Suprapubic skin (tissue), 4 donors: ENCODE data around the gene KCNK17. TPM values are rescaled to one million over a fixed set of nuclear protein-coding genes. Genes with fewer than 3 reads are reported as not detected.

Source experiments
- DNase-seq, 2 donors: peaks; one replicate each; pipeline ENCODE4 v3.0.0-alpha.2; 2019; ENCODE audit warnings: low spot score in 2 of 2
- H3K27ac ChIP-seq: fragments of 200-600 bp; sonication (generic); one replicate; pipeline ENCODE4 v1.5.1; 2019
- H3K27me3 ChIP-seq: fragments of 200-600 bp; sonication (generic); one replicate; pipeline ENCODE4 v1.5.1; 2019
- H3K36me3 ChIP-seq: fragments of 200-600 bp; sonication (generic); one replicate; pipeline ENCODE4 v1.5.1; 2019
- H3K4me1 ChIP-seq: fragments of 200-600 bp; sonication (generic); one replicate; pipeline ENCODE4 v1.5.1; 2019
- H3K4me3 ChIP-seq: fragments of 200-600 bp; sonication (generic); one replicate; pipeline ENCODE4 v1.5.1; 2019; ENCODE audit warnings: mild to moderate bottlenecking
- H3K9me3 ChIP-seq: fragments of 200-600 bp; sonication (generic); one replicate; pipeline ENCODE4 v1.5.1; 2019
- EP300 ChIP-seq: sonication (generic); formaldehyde crosslinking; IDR thresholded peaks from one replicate; pipeline ENCODE4 v1.6.1; 2017; ENCODE audit warnings: antibody characterized with exemption
- POLR2A ChIP-seq, 2 donors: fragments of 450-650 bp; IDR thresholded peaks; one replicate each; pipeline ENCODE4 v1.6.1; 2017; ENCODE audit warnings: antibody characterized with exemption in 2 of 2, mild to moderate bottlenecking in 2 of 2, moderate library complexity in 2 of 2
- POLR2AphosphoS5 ChIP-seq, 3 donors: sonication (generic); formaldehyde crosslinking; IDR thresholded peaks; one replicate each; pipeline ENCODE4 v1.6.1; 2017; ENCODE audit warnings: antibody characterized with exemption in 3 of 3
- WGBS: methylation state at CpG from one replicate; pipeline ENCODE4 v1.1.5; 2018; 5-methylcytosine and 5-hydroxymethylcytosine counted together
- total RNA-seq, 4 donors: library from RNA; depleted of rRNA; stranded (reverse); fragments of >200 nt; gene quantifications; one replicate each; pipeline ENCODE4 v1.1.0, GENCODE V29; 2016
- TF ChIP-seq, protein P1 (sequence below), 2 donors: fragments of 200-600 bp in 1 of 2; fragments of 450-650 bp in 1 of 2; sonication (generic) in 1 of 2; IDR thresholded peaks; one replicate each; pipeline ENCODE4 v1.5.1; 2016 to 2019; ENCODE audit warnings: antibody characterized with exemption in 2 of 2, mild to moderate bottlenecking in 1 of 2, moderate library complexity in 1 of 2

Gene KCNK17
- total RNA-seq, 4 donors from 2014 or later = not detected

DNA sequence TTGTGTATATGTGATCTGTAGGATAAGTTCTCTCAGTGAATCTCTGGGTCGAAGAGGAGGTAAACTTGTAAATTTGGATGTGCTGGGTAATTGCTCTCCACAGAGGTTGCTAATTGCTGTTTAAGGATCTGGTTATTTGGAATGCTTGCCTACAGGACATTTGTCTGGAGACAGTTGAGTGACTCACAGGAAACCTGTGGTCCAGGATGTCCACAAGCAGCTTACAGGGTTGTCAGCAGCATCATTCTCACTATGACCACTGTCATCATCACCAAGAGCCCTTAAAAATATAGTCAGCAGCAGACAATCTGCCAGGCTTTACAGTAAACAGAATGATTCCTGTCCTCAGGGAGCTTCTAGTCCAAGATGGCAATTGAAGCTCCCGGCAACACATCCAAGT, 53.8 kb downstream of the KCNK17 start:
- Histone ChIP-seq H3K4me3 (no peak overlapping the region), H3K9me3 (no peaks in the 10 kb centered on the region), H3K27ac (no peak overlapping the region), H3K4me1 (peaks cover 9% of the 10 kb centered on the region), H3K27me3 (peaks cover 30% of the 10 kb centered on the region), H3K36me3 (no peaks in the 10 kb centered on the region)
- 93% methylated on average over 2 of the region's 2 CpGs for WGBS
- no peak for TF ChIP-seq EP300
- TF ChIP-seq, protein P1, sequence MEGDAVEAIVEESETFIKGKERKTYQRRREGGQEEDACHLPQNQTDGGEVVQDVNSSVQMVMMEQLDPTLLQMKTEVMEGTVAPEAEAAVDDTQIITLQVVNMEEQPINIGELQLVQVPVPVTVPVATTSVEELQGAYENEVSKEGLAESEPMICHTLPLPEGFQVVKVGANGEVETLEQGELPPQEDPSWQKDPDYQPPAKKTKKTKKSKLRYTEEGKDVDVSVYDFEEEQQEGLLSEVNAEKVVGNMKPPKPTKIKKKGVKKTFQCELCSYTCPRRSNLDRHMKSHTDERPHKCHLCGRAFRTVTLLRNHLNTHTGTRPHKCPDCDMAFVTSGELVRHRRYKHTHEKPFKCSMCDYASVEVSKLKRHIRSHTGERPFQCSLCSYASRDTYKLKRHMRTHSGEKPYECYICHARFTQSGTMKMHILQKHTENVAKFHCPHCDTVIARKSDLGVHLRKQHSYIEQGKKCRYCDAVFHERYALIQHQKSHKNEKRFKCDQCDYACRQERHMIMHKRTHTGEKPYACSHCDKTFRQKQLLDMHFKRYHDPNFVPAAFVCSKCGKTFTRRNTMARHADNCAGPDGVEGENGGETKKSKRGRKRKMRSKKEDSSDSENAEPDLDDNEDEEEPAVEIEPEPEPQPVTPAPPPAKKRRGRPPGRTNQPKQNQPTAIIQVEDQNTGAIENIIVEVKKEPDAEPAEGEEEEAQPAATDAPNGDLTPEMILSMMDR (IDR thresholded peaks at IDR 0.05) = no peak
- no peak for TF ChIP-seq POLR2A (IDR thresholded peaks at IDR 0.05)
- TF ChIP-seq POLR2AphosphoS5 (IDR thresholded peaks at IDR 0.05) = no peak
- no peak for DNase-seq

DNA sequence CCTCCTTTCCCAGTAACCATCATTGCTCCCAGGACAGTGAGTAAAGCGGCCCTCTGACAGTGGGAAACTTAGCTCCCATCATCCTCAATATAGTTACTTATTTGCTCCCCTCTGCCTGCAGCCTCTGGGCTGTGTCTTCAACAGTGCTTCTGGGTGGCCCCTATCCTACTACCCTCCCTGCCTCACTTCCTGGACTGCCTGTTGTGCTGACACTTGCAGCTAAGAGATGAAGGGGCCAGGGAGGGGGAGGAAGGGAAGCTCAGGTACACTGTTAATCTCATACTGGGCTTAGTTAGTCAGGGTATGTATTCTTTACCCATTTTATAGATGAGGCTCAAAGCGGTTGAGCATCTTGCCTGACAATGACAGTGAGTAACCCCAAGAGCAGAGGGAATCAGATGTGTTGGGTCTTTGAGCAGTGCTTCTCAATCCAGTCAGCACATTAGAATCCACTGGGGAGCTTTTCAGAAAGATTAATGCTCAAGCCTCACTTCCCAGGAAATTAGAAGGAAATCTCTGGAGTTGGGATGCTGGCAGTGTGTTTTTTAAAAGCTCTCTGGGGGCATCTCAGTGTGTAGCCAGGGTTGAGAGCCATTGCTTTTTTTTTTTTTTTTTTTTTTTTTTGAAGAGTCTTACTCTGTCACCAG, 57.8 kb downstream of the KCNK17 start:
- Histone ChIP-seq H3K36me3 (no peaks in the 10 kb centered on the region), H3K27ac (no peak overlapping the region), H3K4me1 (no peaks in the 10 kb centered on the region), H3K9me3 (no peaks in the 10 kb centered on the region), H3K4me3 (no peak overlapping the region), H3K27me3 (peaks cover 29% of the 10 kb centered on the region)
- TF ChIP-seq, protein P1 (IDR thresholded peaks at IDR 0.05) = no peak
- TF ChIP-seq EP300 (no peak), POLR2A (IDR thresholded peaks at IDR 0.05) (no peak), POLR2AphosphoS5 (IDR thresholded peaks at IDR 0.05) (no peak)
- no peak for DNase-seq
- 82% methylated on average over 2 of the region's 2 CpGs for WGBS

DNA sequence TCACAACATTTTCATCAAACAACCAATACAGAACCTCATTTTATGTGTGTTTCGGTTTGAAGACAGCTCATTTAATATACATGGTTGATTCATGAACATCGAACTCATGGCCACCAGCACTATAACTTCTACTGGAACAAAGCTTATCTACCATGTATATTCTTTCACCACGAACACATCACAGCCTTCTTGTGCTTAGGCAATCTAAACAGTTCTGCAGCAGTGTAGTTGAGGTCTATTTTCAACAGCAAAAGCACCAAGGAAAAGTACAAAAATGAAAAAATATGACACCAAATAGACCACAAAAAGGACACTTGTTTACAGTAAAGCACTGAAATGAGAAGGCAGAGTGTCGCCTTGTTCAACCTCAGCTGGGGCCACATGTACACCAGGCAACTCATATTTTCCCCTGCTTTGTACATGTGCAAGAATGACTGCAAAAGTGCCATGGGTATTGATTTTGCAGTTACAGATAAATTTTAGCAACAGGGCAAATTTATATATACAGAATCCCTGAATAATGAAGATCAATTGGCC, 59.2 kb downstream of the KCNK17 start:
- WGBS = 91% methylated on average over 4 of the region's 4 CpGs
- no peaks in the 10 kb centered on the region for H3K4me1 ChIP-seq
- no peaks in the 10 kb centered on the region for H3K36me3 ChIP-seq
- peaks cover 18% of the 10 kb centered on the region for H3K27me3 ChIP-seq
- no peak overlapping the region for H3K4me3 ChIP-seq
- TF ChIP-seq EP300 (no peak), POLR2A (IDR thresholded peaks at IDR 0.05) (no peak), POLR2AphosphoS5 (IDR thresholded peaks at IDR 0.05) (no peak)
- TF ChIP-seq, protein P1 (IDR thresholded peaks at IDR 0.05) = no peak
- DNase-seq = no peak
- H3K27ac ChIP-seq = no peak overlapping the region
- H3K9me3 ChIP-seq = no peaks in the 10 kb centered on the region

DNA sequence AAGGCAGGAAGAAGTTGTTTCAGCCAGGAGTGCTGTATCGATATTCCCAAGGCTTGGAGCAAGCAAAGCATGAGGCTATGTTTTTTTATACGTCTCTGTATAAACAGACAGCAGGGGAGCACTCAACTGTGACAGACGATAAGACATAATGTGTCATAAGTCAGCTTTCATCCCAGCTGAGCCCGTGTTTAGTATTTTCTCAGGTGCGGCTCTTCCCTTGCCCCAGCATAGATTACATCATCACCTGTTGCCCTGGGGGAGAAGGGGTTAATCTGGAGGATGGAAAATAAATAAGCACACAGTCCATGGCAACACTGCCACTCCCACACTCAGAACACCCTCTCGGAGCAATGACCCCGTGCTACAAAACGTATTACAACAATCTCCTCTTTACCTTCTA, 62.8 kb downstream of the KCNK17 start:
- 23% methylated on average over 8 of the region's 8 CpGs for WGBS
- H3K4me3 ChIP-seq = no peak overlapping the region
- DNase-seq = no peak
- no peak overlapping the region for H3K27ac ChIP-seq
- no peak for TF ChIP-seq EP300
- TF ChIP-seq, protein P1 (IDR thresholded peaks at IDR 0.05) = no peak
- no peak for TF ChIP-seq POLR2AphosphoS5 (IDR thresholded peaks at IDR 0.05)
- TF ChIP-seq POLR2A (IDR thresholded peaks at IDR 0.05) = no peak
- H3K36me3 ChIP-seq = no peaks in the 10 kb centered on the region
- H3K27me3 ChIP-seq = peaks cover 8% of the 10 kb centered on the region
- no peaks in the 10 kb centered on the region for H3K9me3 ChIP-seq
- no peaks in the 10 kb centered on the region for H3K4me1 ChIP-seq

DNA sequence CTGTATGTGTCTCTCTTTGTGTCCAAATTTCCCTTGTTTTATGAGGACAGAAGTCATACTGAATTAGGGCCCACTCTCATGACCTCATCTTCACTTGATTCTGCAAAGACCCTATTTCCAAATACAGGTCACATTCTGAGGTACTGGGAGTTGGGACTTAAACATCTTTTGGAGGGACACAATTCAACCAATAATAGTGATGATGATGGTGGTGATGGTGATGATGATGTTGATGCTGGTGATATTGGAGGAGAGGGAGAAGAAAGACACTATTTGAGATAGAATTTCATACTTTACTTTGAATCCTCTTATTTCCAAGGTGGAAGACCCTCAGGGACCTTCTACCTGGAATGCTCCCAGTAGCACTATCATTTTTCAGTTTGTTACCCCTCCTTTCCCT, 63.7 kb downstream of the KCNK17 start:
- Histone ChIP-seq H3K27me3 (peaks cover 8% of the 10 kb centered on the region), H3K4me3 (no peak overlapping the region), H3K27ac (no peak overlapping the region), H3K4me1 (no peaks in the 10 kb centered on the region), H3K9me3 (no peaks in the 10 kb centered on the region), H3K36me3 (no peaks in the 10 kb centered on the region)
- TF ChIP-seq POLR2AphosphoS5 (IDR thresholded peaks at IDR 0.05) (no peak), EP300 (no peak)
- TF ChIP-seq, protein P1 (IDR thresholded peaks at IDR 0.05) = no peak
- DNase-seq = no peak
